ENCODE data around the gene ZFHX3.

ZFHX3 gene

GRCh38 chr16:72977127-72977526, 70.8 kb downstream of the ZFHX3 start:
- DNase-seq (ENCODE audit: low read depth, low spot score): no peak

GRCh38 chr16:72976438-72977064, 71.4 kb downstream of the ZFHX3 start:
- no peak for DNase-seq (ENCODE audit: low read depth, low spot score)

GRCh38 chr16:72975809-72976437, 72.0 kb downstream of the ZFHX3 start:
- no peak for DNase-seq (ENCODE audit: low read depth, low spot score)

GRCh38 chr16:72974142-72974769, 73.7 kb downstream of the ZFHX3 start:
- no peak for DNase-seq (ENCODE audit: low read depth, low spot score)

- no peak for DNase-seq (ENCODE audit: low read depth, low spot score)
These were observed 74.9 kb downstream of the ZFHX3 start for GRCh38 chr16:72972878-72973571.

GRCh38 chr16:72971370-72971769, 76.6 kb downstream of the ZFHX3 start:
- no peak for DNase-seq (ENCODE audit: low read depth, low spot score)

GRCh38 chr16:72970656-72971055, 77.3 kb downstream of the ZFHX3 start:
- no peak for DNase-seq (ENCODE audit: low read depth, low spot score)

GRCh38 chr16:72969812-72970211, 78.1 kb downstream of the ZFHX3 start:
- no peak for DNase-seq (ENCODE audit: low read depth, low spot score)

- DNase-seq (ENCODE audit: low read depth, low spot score): no peak
These were observed 78.8 kb downstream of the ZFHX3 start for GRCh38 chr16:72969146-72969545.

GRCh38 chr16:72967941-72968340, 80.0 kb downstream of the ZFHX3 start:
- DNase-seq (ENCODE audit: low read depth, low spot score): no peak

GRCh38 chr16:72963533-72964315, 84.2 kb downstream of the ZFHX3 start:
- DNase-seq (ENCODE audit: low read depth, low spot score): no peak

GRCh38 chr16:72962347-72962746, 85.6 kb downstream of the ZFHX3 start:
- DNase-seq (ENCODE audit: low read depth, low spot score): no peak

GRCh38 chr16:72961863-72962262, 86.1 kb downstream of the ZFHX3 start:
- DNase-seq (ENCODE audit: low read depth, low spot score): no peak

GRCh38 chr16:72961115-72961832, 86.7 kb downstream of the ZFHX3 start:
- DNase-seq (ENCODE audit: low read depth, low spot score): no peak

GRCh38 chr16:72960101-72960500, 87.8 kb downstream of the ZFHX3 start:
- no peak for DNase-seq (ENCODE audit: low read depth, low spot score)

GRCh38 chr16:72959301-72959996, 88.5 kb downstream of the ZFHX3 start:
- no peak for DNase-seq (ENCODE audit: low read depth, low spot score)

- no peak for DNase-seq (ENCODE audit: low read depth, low spot score)
These were observed 89.3 kb downstream of the ZFHX3 start for GRCh38 chr16:72958522-72959076.

- no peak for DNase-seq (ENCODE audit: low read depth, low spot score)
These were observed 90.3 kb downstream of the ZFHX3 start for GRCh38 chr16:72957303-72958277.

Data from activated CD4-positive, CD25-positive, alpha-beta regulatory T cell treated with anti-CD3 and anti-CD28 coated beads, Interleukin-2, amount 50 U/mL, for 16 hours (primary cell).